ENCODE measurements around the gene CTNNBIP1.

GRCh38 chr1:9929431-9930385 lies 19.6 kb upstream of the CTNNBIP1 start:
- TF ChIP-seq POLR2AphosphoS5 (IDR thresholded peaks at IDR 0.05; ENCODE audit: low read depth, low read length) (no peak), RFX5 (IDR thresholded peaks at IDR 0.05; ENCODE audit: low read length) (no peak), CTCF (IDR thresholded peaks at IDR 0.05) (no peak), USF1 (IDR thresholded peaks at IDR 0.05; ENCODE audit: borderline replicate concordance, low read depth) (no peak), GATA2 (CRISPR knock-in tag; IDR thresholded peaks at IDR 0.05) (no peak), ELF1 (IDR thresholded peaks at IDR 0.05) (no peak)

Measured in SK-N-SH (cell line).